Measurements from ENCODE around the gene SCAPER. TPM values are rescaled to one million over a fixed set of nuclear protein-coding genes. Genes with fewer than 3 reads are reported as not detected.
"Not testable (repeated sequence)": the region's sequence is repeated elsewhere in the genome, so short reads cannot be mapped to it uniquely, and the experiment has no call there.

The SCAPER gene
- total RNA-seq, 1 donor = 8.3 TPM

DNA sequence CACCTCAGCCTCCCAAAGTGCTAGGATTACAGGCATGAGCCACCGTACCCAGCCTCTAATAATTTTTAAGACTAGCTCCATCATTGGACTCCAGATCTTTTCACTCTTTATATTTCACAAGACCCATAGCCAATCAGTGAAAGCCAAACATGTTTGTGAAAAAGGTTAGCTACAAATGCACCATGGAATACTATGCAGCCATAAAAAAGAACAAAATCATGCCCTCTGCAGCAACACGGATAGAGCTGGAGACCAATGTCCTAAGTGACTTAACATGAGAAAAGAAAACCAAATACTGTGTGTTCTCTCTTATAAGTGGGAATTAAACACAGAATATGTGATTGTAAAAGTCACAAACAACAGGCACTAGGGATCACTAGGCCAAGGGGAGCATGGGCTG lies 3.2 kb downstream of the SCAPER start:
- Histone ChIP-seq H2AFZ (ENCODE audit: low read length) (no peak overlapping the region), H3K79me2 (ENCODE audit: insufficient read depth, low read length) (peaks cover 6% of the 10 kb centered on the region), H3K27ac (ENCODE audit: low read depth, low read length) (no peak overlapping the region), H3K27me3 (ENCODE audit: insufficient read depth, low read length) (no peaks in the 10 kb centered on the region), H4K20me1 (ENCODE audit: insufficient read depth, low read length) (no peaks in the 10 kb centered on the region), H3K4me2 (ENCODE audit: insufficient read depth, low read length) (no peak overlapping the region), H3K4me3 (ENCODE audit: insufficient read depth, low read length) (no peak overlapping the region), H3K4me1 (ENCODE audit: insufficient read depth, low read length) (peaks cover 12% of the 10 kb centered on the region), H3K36me3 (ENCODE audit: insufficient read depth, low read length) (no peaks in the 10 kb centered on the region), H3K9me3 (ENCODE audit: low read depth, low read length) (no peaks in the 10 kb centered on the region)
- DNase-seq (ENCODE audit: insufficient read length, low spot score, missing footprints) = no peak
- TF ChIP-seq, protein P1, sequence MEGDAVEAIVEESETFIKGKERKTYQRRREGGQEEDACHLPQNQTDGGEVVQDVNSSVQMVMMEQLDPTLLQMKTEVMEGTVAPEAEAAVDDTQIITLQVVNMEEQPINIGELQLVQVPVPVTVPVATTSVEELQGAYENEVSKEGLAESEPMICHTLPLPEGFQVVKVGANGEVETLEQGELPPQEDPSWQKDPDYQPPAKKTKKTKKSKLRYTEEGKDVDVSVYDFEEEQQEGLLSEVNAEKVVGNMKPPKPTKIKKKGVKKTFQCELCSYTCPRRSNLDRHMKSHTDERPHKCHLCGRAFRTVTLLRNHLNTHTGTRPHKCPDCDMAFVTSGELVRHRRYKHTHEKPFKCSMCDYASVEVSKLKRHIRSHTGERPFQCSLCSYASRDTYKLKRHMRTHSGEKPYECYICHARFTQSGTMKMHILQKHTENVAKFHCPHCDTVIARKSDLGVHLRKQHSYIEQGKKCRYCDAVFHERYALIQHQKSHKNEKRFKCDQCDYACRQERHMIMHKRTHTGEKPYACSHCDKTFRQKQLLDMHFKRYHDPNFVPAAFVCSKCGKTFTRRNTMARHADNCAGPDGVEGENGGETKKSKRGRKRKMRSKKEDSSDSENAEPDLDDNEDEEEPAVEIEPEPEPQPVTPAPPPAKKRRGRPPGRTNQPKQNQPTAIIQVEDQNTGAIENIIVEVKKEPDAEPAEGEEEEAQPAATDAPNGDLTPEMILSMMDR (IDR thresholded peaks at IDR 0.05; ENCODE audit: extremely low read depth, low read depth, low read length) = no peak

- H3K4me1 ChIP-seq (ENCODE audit: insufficient read depth, low read length); H3K36me3 ChIP-seq (ENCODE audit: insufficient read depth, low read length); H4K20me1 ChIP-seq (ENCODE audit: insufficient read depth, low read length); H3K79me2 ChIP-seq (ENCODE audit: insufficient read depth, low read length); H3K27me3 ChIP-seq (ENCODE audit: insufficient read depth, low read length); H2AFZ ChIP-seq (ENCODE audit: low read length); H3K9me3 ChIP-seq (ENCODE audit: low read depth, low read length); H3K4me2 ChIP-seq (ENCODE audit: insufficient read depth, low read length); H3K27ac ChIP-seq (ENCODE audit: low read depth, low read length); H3K4me3 ChIP-seq (ENCODE audit: insufficient read depth, low read length); DNase-seq (ENCODE audit: insufficient read length, low spot score, missing footprints): not testable (repeated sequence)
Observed at GRCh38 chr15:76899931-76900310, 5.2 kb downstream of the SCAPER start.

GRCh38 chr15:76899176-76899930 lies 5.8 kb downstream of the SCAPER start:
- DNase-seq (ENCODE audit: insufficient read length, low spot score, missing footprints); H3K79me2 ChIP-seq (ENCODE audit: insufficient read depth, low read length); H2AFZ ChIP-seq (ENCODE audit: low read length); H3K27me3 ChIP-seq (ENCODE audit: insufficient read depth, low read length); H3K4me3 ChIP-seq (ENCODE audit: insufficient read depth, low read length); H3K4me1 ChIP-seq (ENCODE audit: insufficient read depth, low read length); H3K9me3 ChIP-seq (ENCODE audit: low read depth, low read length); H4K20me1 ChIP-seq (ENCODE audit: insufficient read depth, low read length); H3K27ac ChIP-seq (ENCODE audit: low read depth, low read length); H3K36me3 ChIP-seq (ENCODE audit: insufficient read depth, low read length); H3K4me2 ChIP-seq (ENCODE audit: insufficient read depth, low read length): not testable (repeated sequence)

GRCh38 chr15:76898102-76898501 lies 7.0 kb downstream of the SCAPER start:
- DNase-seq (ENCODE audit: insufficient read length, low spot score, missing footprints) = no peak
- peaks cover 11% of the 10 kb centered on the region for H3K79me2 ChIP-seq (ENCODE audit: insufficient read depth, low read length)
- TF ChIP-seq, protein P1 (IDR thresholded peaks at IDR 0.05; ENCODE audit: extremely low read depth, low read depth, low read length) = no peak
- H3K27ac ChIP-seq (ENCODE audit: low read depth, low read length) = no peak overlapping the region
- no peaks in the 10 kb centered on the region for H3K9me3 ChIP-seq (ENCODE audit: low read depth, low read length)
- H3K4me2 ChIP-seq (ENCODE audit: insufficient read depth, low read length) = no peak overlapping the region
- no peaks in the 10 kb centered on the region for H4K20me1 ChIP-seq (ENCODE audit: insufficient read depth, low read length)
- H3K4me3 ChIP-seq (ENCODE audit: insufficient read depth, low read length) = no peak overlapping the region
- H3K36me3 ChIP-seq (ENCODE audit: insufficient read depth, low read length) = no peaks in the 10 kb centered on the region
- H3K4me1 ChIP-seq (ENCODE audit: insufficient read depth, low read length) = no peaks in the 10 kb centered on the region
- H3K27me3 ChIP-seq (ENCODE audit: insufficient read depth, low read length) = no peaks in the 10 kb centered on the region
- H2AFZ ChIP-seq (ENCODE audit: low read length) = no peak overlapping the region

DNA sequence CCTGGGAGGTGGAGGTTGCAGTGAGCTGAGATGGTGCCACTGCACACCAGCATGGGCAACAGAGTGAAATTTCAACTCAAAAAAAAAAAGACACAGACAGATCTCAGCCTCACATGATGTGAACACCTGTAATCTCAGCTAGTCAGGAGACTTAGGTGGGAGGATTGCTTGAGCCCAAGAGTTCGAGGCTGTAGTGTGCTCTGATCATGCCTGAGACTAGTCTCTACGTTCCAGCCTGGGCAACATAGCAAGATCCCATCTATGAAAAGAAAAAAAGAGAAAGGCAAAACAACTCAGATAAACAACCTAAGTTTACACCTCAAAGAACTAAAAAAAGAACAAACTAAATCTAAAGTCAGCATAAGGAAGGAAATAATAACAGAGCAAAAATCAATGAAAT lies 11.0 kb downstream of the SCAPER start:
- Histone ChIP-seq H3K27me3 (ENCODE audit: insufficient read depth, low read length) (no peaks in the 10 kb centered on the region), H3K79me2 (ENCODE audit: insufficient read depth, low read length) (peaks cover 5% of the 10 kb centered on the region), H3K4me3 (ENCODE audit: insufficient read depth, low read length) (no peak overlapping the region), H3K4me2 (ENCODE audit: insufficient read depth, low read length) (no peak overlapping the region), H4K20me1 (ENCODE audit: insufficient read depth, low read length) (no peaks in the 10 kb centered on the region), H3K9me3 (ENCODE audit: low read depth, low read length) (no peaks in the 10 kb centered on the region), H3K4me1 (ENCODE audit: insufficient read depth, low read length) (no peaks in the 10 kb centered on the region), H3K27ac (ENCODE audit: low read depth, low read length) (no peak overlapping the region), H2AFZ (ENCODE audit: low read length) (no peak overlapping the region), H3K36me3 (ENCODE audit: insufficient read depth, low read length) (no peaks in the 10 kb centered on the region)
- no peak for DNase-seq (ENCODE audit: insufficient read length, low spot score, missing footprints)
- TF ChIP-seq, protein P1 (IDR thresholded peaks at IDR 0.05; ENCODE audit: extremely low read depth, low read depth, low read length) = no peak

DNA sequence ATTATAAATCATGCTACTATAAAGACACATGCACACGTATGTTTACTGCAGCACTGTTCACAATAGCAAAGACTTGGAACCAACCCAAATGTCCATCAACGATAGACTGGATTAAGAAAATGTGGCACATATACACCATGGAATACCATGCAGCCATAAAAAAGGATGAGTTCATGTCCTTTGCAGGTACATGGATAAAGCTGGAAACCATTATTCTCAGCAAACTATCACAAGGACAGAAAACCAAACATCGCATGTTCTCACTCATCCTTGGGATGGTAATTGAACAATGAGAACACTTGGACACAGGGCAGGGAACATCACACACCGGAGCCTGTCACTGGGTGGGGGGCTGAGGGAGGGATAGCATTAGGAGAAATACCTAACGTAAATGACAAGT lies 12.3 kb downstream of the SCAPER start:
- H4K20me1 ChIP-seq (ENCODE audit: insufficient read depth, low read length); H3K9me3 ChIP-seq (ENCODE audit: low read depth, low read length); H3K4me2 ChIP-seq (ENCODE audit: insufficient read depth, low read length); DNase-seq (ENCODE audit: insufficient read length, low spot score, missing footprints); H3K36me3 ChIP-seq (ENCODE audit: insufficient read depth, low read length); H3K27me3 ChIP-seq (ENCODE audit: insufficient read depth, low read length); H3K27ac ChIP-seq (ENCODE audit: low read depth, low read length); H3K4me3 ChIP-seq (ENCODE audit: insufficient read depth, low read length); H2AFZ ChIP-seq (ENCODE audit: low read length); H3K4me1 ChIP-seq (ENCODE audit: insufficient read depth, low read length); H3K79me2 ChIP-seq (ENCODE audit: insufficient read depth, low read length): not testable (repeated sequence)
